ENCODE data around the gene AUNIP.

GRCh38 chr1:25815208-25816111 is 43.8 kb downstream of the AUNIP start:
- TF ChIP-seq CTCF (IDR thresholded peaks at IDR 0.05) (no peak), POLR2A (IDR thresholded peaks at IDR 0.05) (no peak)
